Measurements from ENCODE around the gene LPAR4. TPM values are rescaled to one million over a fixed set of nuclear protein-coding genes. Genes with fewer than 3 reads are reported as not detected.
"Not testable (repeated sequence)": the region's sequence is repeated elsewhere in the genome, so short reads cannot be mapped to it uniquely, and the experiment has no call there.

Gene LPAR4, protein sequence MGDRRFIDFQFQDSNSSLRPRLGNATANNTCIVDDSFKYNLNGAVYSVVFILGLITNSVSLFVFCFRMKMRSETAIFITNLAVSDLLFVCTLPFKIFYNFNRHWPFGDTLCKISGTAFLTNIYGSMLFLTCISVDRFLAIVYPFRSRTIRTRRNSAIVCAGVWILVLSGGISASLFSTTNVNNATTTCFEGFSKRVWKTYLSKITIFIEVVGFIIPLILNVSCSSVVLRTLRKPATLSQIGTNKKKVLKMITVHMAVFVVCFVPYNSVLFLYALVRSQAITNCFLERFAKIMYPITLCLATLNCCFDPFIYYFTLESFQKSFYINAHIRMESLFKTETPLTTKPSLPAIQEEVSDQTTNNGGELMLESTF
- 0.38 TPM for total RNA-seq
- long read RNA-seq: 0 reads

DNA sequence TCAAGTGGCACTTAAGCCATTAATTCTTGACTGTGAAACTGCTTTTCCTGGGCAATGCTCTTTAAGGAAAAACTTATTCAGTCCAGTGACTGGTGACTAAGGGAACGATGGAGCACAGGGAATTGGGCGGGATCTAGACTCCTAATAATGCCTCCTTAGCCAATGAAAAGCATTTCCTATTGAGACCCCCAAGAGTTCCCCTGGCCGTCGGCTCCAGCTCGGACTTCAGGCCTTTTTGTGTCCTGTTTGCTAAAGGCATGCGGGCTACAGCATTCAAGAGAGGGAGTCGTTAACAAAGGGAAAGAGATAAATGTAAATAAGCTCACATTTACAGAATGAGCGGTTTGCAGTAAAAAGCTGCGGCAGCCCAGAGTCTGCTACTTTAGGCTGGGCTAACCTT lies at the start of gene LPAR4:
LPAR4 (plus strand) TSS at position 232 of the 400 bp plus-strand sequence. CDS start 7,150 bp downstream, outside the sequence.
- DNase-seq: no peak
- ATAC-seq (ENCODE audit: poor library complexity): no peak
- intact Hi-C loops (cut with DNase I): no loop called here

DNA sequence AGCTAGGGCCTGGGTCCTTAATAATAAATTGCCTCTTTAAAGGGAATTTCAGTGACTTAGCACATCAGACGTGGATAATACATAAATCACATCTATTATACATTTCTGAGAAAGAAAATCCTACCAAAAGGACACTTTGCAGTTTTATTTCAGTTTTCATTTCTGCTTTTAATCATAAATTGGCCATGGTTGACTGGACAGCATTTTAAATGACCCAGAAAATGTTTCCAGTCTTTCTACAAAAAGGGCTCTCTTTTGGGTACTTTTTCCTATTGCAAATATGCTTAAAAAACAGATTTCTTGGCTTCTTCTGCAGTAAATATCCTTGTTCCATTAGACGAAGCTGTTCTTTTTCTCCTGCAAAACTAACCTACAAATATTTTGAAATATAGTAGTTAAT lies 41.4 kb upstream of the LPAR4 start:
- ATAC-seq (ENCODE audit: poor library complexity): no peak
- DNase-seq: no peak
- intact Hi-C loops (cut with DNase I): no loop called here

DNA sequence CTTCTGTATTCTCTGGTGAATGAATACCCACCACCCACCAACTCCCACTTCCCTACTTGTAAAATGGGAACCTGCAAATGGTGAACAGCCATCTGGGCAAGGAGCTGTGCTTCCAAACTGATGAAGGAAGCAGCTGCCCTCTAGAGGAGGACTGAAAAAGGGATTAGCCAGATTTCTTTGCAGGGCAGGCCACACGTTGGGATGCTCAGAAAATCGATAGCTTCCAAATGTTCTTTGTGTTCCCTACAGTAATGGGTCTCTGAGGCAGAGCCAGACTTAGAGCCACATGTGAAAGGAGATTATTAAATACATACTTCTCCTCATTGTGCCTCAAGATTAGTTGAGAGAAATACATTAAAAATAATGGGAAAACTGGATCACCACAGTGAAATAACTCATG lies 39.3 kb upstream of the LPAR4 start:
- intact Hi-C loops (cut with DNase I): no loop called here
- ATAC-seq (ENCODE audit: poor library complexity) (no peak), DNase-seq (no peak)

DNA sequence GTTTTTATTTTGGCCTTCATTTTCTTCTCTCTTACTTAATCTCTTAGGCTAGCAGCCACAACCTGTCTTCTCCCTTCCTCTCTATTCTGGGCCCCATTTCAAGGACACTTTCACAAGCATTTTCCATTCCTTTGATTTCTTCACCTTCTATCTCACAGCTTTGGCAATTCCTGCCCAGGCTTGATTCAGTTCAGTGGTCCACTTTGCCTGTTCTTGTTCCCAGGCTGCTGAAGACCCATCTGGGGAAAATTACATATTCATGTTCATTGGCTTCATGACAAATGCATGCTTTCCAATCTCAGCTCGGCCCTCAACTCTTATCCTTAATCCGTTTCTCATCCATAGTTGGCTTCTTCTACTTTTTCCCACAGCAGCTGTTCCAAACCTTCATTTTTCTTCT lies 38.7 kb upstream of the LPAR4 start:
- DNase-seq: no peak
- peak; percentile 31 for ATAC-seq (ENCODE audit: poor library complexity)
- intact Hi-C loops (cut with DNase I): no loop called here

DNA sequence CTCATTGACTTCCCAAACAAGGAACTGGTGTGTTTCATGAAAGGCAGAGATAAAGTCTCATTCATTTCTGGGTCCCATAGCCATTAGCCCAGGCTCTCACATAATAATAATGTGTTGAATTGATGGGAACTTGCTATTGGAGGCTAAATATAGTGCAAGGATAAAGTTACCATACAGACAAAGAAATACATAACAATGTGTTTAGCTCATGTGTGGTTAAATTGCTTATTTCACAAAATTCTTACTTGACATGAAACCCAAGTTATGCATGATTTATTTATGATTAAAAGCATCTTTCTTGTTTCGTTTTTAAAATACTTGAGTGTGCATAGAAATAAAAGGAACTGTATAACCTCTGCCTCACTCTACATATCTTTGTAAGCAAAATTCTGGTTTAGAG lies 37.3 kb upstream of the LPAR4 start:
- intact Hi-C loops (cut with DNase I): no loop called here
- DNase-seq (no peak), ATAC-seq (ENCODE audit: poor library complexity) (no peak)

DNA sequence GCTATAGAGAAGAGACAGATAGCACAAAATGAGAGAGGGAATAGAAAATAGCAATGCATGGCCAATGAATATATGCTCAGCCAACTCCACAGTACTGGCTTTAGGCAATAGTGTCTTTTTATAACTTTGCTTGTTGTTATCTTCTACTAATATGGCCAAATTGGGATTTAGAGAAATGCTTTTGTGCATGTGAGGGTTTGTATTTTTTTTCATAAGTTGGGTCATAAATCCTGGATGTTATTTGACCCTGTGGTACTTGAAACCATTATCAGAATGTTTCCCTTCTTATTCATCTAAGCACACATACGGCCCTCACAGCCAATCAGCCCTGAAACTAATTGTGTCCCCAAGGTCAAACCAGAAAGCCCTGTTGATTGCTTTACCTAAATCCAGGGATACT lies 35.2 kb upstream of the LPAR4 start:
- ATAC-seq (ENCODE audit: poor library complexity) (no peak), DNase-seq (no peak)
- intact Hi-C loops (cut with DNase I): no loop called here

DNA sequence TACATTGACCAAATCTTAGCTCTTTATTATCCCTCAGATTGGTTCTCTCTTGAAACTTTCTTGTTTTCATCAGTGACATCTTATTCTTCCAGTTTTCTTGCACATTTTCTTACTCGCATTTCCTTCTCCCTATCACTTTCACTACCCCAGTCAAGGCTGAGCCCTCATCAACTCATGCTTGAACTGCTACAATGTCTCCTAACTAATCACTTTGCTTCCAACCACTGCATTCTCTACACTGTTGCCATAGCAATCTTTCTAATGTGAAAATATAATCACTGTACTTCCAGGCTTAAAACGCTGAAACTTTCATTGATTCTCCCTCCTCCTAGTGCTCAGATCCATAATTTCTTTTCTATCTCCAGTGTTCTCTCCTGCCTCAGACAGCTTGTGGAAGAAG lies 22.2 kb upstream of the LPAR4 start:
- intact Hi-C loops (cut with DNase I): no loop called here
- no peak for DNase-seq
- no peak for ATAC-seq (ENCODE audit: poor library complexity)

DNA sequence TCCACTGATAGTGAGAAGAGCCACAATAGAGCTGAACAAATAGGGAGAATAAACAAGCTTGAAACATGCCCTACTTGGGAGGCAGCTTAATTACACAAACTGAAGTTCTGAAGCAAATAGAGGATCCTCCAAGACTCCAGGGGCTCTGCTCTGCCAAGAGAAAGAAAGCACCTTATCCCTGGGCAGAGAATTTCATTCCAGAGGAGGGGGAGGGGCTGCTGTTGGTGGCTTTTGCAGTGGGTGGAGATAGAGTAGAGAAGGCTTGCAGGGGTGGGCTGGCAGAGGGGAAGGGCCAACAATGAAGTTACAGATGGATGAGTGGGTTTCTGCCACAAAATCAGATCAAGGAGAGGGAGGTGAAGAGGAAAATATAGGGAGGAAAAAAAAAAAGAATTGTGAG lies 1.0 kb upstream of the LPAR4 start:
- DNase-seq (no peak), ATAC-seq (ENCODE audit: poor library complexity) (no peak)
- intact Hi-C loops (cut with DNase I): no loop called here

DNA sequence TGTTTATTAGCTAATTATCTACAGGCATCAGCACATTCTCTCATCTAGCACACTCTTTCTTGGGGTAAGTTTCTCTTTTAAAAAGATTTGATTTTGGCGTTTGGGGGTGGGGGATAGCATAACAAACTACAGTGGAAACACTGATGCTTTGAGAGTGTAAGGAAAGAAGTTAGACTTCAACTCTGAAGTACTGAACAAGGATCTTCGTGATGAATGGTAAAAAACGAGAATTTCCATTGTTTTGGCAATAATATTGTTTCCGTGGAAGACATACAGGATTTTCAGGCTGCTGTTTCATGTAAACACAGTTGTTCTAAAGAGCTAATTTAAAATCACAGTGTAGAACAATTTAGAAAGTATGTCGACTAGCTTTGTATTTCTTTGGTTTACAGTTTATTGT lies 451 bp downstream of the LPAR4 start:
- intact Hi-C loops (cut with DNase I): no loop called here
- ATAC-seq (ENCODE audit: poor library complexity): no peak

DNA sequence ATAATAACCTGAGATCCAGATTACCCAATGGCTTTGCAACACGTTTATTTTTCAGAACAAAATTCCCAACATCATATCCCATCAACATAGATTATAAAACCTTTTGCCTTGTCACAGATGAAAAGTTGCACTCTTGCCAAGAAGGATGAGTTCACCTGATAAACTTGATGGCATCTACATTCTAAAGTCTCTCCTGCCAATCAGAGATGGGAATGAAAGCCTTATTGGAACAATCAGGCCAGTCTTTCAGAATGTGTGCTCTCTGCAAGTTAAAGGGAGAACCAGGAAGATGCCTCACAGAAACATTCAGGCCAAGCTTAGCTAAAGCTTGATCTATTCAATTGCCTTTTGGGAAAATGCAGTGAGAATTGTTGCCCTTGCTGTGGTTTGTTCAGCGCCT lies 1.3 kb downstream of the LPAR4 start:
- DNase-seq: no peak
- ATAC-seq (ENCODE audit: poor library complexity): no peak
- intact Hi-C loops (cut with DNase I): no loop called here

More for the DNA sequence above, 451 bp downstream of the LPAR4 start:
- no peak for DNase-seq

DNA sequence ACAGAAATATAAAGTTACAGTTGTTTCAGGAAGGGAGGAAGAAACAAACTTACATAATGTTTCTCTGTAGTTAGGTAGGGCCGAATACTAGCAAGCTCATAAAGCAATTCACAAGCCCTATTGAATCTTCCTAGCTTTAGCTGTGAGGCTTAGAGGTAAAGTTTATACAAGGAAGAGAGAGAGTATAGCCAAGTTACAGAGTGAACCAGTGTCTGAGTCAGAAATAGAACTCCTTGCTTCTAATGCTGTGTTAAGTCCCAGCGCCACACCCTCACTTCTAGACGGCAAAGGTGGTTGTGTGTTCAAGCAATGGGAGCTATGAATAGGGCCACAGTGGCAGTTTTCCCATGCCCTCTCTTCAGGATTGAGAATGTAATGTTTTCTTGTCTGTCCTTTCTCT lies 6.1 kb downstream of the LPAR4 start:
- DNase-seq (no peak), ATAC-seq (ENCODE audit: poor library complexity) (no peak)
- intact Hi-C loops (cut with DNase I): no loop called here

DNA sequence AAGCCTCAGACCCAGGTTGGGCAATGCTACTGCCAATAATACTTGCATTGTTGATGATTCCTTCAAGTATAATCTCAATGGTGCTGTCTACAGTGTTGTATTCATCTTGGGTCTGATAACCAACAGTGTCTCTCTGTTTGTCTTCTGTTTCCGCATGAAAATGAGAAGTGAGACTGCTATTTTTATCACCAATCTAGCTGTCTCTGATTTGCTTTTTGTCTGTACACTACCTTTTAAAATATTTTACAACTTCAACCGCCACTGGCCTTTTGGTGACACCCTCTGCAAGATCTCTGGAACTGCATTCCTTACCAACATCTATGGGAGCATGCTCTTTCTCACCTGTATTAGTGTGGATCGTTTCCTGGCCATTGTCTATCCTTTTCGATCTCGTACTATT lies 7.4 kb downstream of the LPAR4 start:
- no peak for ATAC-seq (ENCODE audit: poor library complexity)

DNA sequence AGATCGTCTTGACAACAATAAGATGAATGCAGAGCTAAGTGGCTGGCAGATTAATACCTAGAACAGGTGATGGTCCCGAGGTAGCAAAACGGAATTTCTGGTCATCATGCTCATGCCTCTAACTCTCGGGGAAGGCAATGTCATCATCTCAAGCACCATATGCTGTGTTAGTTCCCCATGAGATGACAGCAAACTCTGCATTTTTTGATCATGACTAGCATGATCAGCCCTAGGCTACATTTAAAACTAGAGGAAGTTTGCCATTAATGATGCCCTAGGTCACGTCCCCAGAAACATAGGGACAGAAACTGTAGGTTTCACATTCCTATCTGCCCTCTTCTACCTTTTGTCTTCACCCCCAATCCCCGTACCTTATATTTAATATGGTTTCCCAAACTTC lies 11.6 kb downstream of the LPAR4 start:
- no peak for DNase-seq
- ATAC-seq (ENCODE audit: poor library complexity): no peak
- intact Hi-C loops (cut with DNase I): no loop called here

More for the DNA sequence above, 7.4 kb downstream of the LPAR4 start:
- no peak for DNase-seq
- intact Hi-C loops (cut with DNase I): no loop called here

DNA sequence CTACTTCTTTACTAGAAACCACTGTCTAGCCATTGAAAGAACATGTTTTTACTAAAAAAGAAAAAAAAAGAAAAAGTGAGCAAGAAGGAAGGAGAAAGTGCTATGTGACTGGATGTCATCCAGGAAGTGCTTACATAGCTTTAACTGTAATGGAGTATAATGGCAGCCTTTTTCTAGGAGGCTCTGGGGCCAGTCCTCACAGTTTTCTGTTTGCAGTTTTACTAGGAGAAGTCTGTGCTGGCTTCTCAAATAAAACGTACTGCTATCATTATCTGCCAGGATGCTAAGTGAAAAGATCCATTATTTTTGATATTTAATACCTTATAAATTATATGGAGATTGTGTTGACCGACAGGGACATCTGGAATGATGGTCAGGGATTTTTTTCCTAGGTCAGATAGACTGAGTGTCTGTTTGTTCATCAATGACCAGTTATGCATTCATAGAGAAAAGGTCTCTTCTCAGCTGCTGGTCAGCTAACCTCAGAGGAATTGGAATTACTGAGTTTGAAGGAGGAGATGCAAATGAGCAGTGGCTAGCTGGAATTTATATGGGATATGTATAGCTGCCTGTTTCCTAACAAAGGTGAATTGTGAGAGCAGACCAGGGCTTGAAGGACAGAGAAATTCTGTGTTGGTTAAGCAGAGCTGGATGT lies 21.7 kb downstream of the LPAR4 start:
- intact Hi-C loops (cut with DNase I): no loop called here
- no peak for DNase-seq

DNA sequence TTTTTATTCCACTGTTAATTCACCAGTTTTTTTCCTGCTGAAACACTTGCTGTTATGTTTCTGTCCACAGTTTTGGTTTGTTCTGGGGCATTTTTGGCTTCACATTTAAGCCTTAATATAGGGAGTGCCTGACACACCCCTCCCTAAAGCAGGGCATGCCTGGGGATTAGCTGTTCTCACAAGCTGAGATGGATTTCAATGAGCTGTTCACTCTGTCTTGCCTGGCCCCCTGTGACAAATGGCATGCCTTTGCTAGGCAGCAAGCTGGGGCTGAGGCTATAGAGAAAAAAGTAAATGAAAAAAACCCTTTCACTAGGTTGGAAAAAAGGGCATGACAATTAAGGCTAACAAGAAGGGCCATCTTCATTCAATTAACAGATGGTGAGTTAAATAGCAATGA lies 22.4 kb downstream of the LPAR4 start:
- ATAC-seq (ENCODE audit: poor library complexity): no peak
- intact Hi-C loops (cut with DNase I): no loop called here
- no peak for DNase-seq

More for the DNA sequence above, 21.7 kb downstream of the LPAR4 start:
- no peak for ATAC-seq (ENCODE audit: poor library complexity)

DNA sequence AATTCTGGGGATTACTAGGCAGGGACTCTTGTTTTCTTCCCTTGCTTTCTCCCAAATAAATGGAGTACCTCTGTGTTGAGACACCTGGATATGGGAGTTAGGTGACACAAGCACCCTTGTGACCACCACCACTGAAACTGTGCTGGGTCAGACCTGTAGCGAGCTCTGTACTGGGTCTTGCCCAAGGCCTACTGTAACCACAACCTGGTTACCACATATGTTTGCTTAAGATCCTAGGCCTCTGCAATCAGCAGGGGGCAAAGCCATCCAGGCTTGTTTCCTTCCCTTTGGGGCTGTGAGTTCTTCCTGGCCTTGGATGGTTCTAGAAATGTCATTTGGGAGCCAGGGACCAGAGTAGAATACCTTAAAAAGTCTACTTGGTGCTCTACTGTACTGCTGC lies 49.4 kb downstream of the LPAR4 start:
- DNase-seq: no peak
- intact Hi-C loops (cut with DNase I): no loop called here
- no peak for ATAC-seq (ENCODE audit: poor library complexity)

DNA sequence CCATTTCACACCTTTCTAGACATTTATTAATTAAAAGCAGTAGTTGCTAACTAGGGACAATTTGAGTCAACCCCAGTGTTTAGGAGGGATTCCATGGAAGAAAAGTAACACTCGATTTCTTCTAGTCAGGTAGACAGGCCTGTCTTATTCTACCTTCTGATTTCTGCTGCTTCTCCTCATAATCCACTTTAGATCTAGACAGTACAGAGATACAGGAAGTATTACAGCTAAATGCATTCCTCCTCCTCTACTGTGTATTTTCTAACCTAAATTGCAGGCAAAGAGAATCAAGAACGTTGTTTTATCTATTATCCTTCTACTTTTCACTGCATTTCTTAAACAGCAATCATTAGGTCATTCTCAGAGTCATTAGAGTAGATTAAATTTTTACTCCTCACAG lies 52.6 kb downstream of the LPAR4 start:
- no peak for DNase-seq

DNA sequence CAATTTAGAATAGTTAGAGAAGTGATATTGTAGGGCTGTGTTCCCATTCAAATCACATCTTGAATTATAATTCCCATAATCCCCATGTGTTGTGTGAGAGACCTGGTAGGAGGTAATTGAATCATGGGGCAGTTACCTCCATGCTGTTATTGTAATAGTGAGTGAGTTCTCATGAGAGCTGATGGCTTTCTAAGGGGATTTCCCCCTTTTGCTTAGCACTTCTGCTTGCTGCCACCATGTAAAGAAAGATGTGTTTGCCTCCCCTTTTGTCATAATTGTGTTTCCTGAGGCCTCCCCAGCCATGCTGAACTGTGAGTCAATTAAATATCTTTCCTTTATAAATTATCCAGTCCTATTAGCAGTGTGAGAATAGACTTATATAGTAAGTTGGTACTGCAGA lies 53.2 kb downstream of the LPAR4 start:
- intact Hi-C loops (cut with DNase I): no loop called here
- DNase-seq (no peak), ATAC-seq (ENCODE audit: poor library complexity) (no peak)

More for the DNA sequence above, 52.6 kb downstream of the LPAR4 start:
- ATAC-seq (ENCODE audit: poor library complexity): no peak
- intact Hi-C loops (cut with DNase I): no loop called here

DNA sequence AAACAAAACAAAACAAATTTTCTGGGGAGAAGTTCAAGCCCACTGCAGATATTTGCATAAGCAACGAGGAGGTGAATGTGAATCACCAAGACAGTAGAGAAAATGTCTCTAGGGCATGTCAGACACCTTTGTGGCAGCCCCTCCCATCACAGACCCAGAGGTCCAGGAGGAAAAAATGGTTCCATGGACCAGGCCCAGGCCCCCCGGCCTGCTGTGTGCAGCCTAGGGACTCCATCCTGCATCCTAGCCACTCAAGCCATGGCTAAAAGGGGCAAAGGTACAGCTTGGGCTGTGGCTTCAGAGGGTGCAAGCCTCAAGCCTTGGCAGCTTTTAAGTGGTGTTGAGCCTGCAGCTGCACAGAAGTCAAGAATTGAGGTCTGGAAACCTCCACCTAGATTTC lies 54.0 kb downstream of the LPAR4 start:
- ATAC-seq (ENCODE audit: poor library complexity) (no peak), DNase-seq (no peak)
- intact Hi-C loops (cut with DNase I): no loop called here

DNA sequence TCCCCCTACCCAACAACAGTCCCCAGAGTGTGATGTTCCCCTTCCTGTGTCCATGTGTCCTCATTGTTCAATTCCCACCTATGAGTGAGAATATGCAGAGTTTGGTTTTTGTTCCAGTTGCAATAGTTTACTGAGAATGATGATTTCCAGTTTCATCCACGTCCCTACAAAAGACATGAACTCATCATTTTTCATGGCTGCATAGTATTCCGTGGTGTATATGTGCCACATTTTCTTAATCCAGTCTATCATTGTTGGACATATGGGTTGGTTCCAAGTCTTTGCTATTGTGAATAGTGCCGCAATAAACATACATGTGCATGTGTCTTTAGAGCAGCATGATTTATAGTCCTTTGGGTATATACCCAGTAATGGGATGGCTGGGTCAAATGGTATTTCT lies 55.0 kb downstream of the LPAR4 start:
- ATAC-seq (ENCODE audit: poor library complexity); DNase-seq; intact Hi-C loops (cut with DNase I): not testable (repeated sequence)

All from Right ventricle myocardium superior (tissue), 1 donor.